KOPT-K1 (cell line): ENCODE measurements around the gene TMEM255A.
A peak's percentile ranks its signal among the peaks of the same experiment; 100 is the strongest.

Source experiments
- H3K27ac ChIP-seq: fragments of 200-600 bp; sonication (generic); 2 replicates; pipeline ENCODE4 v1.5.1; 2016; ENCODE audit warnings: antibody characterized with exemption, mild to moderate bottlenecking, low read depth, low read length; ENCODE audit not compliant: poor library complexity, severe bottlenecking
- H3K36me3 ChIP-seq: fragments of 200-600 bp; sonication (generic); 2 replicates; pipeline ENCODE4 v1.5.1; 2017; ENCODE audit warnings: antibody characterized with exemption, mild to moderate bottlenecking, low read length, moderate library complexity; ENCODE audit not compliant: insufficient read depth
- H3K9me3 ChIP-seq: fragments of 200-600 bp; sonication (generic); 2 replicates; pipeline ENCODE4 v1.5.1; 2017; ENCODE audit warnings: antibody characterized with exemption, low read length, mild to moderate bottlenecking; ENCODE audit not compliant: insufficient read depth, poor library complexity, severe bottlenecking

The TMEM255A gene

GRCh38 chrX:120262859-120263708 is 48.2 kb downstream of the TMEM255A start:
- H3K27ac ChIP-seq: no peak overlapping the region
- H3K9me3 ChIP-seq: no peaks in the 10 kb centered on the region
- H3K36me3 ChIP-seq: peaks cover 5% of the 10 kb centered on the region

GRCh38 chrX:120260369-120260768 is 50.9 kb downstream of the TMEM255A start:
- Histone ChIP-seq H3K36me3 (peaks cover 28% of the 10 kb centered on the region), H3K9me3 (no peaks in the 10 kb centered on the region)

GRCh38 chrX:120253784-120254183 is 57.5 kb downstream of the TMEM255A start:
- Histone ChIP-seq H3K36me3 (peaks cover 54% of the 10 kb centered on the region), H3K27ac (no peak overlapping the region), H3K9me3 (no peaks in the 10 kb centered on the region)

More at GRCh38 chrX:120260369-120260768, 50.9 kb downstream of the TMEM255A start:
- no peak overlapping the region for H3K27ac ChIP-seq

GRCh38 chrX:120251471-120252011 is 59.7 kb downstream of the TMEM255A start:
- Histone ChIP-seq H3K9me3 (no peaks in the 10 kb centered on the region), H3K27ac (peak overlapping the region; percentile 89)

GRCh38 chrX:120250522-120251271 is 60.6 kb downstream of the TMEM255A start, which contains the start of gene ZBTB33:
Gene ZBTB33, plus strand, starts transcription at chrX:120250812. Its CDS starts 2,604 bp downstream, at chrX:120253416.
- Histone ChIP-seq H3K36me3 (peaks cover 28% of the 10 kb centered on the region), H3K27ac (peak within 1 kb of the TSS; percentile 89), H3K9me3 (no peaks in the 10 kb centered on the region)

More at GRCh38 chrX:120251471-120252011, 59.7 kb downstream of the TMEM255A start:
- H3K36me3 ChIP-seq: peaks cover 37% of the 10 kb centered on the region

- H3K9me3 ChIP-seq: no peaks in the 10 kb centered on the region
- peak overlapping the region; percentile 71 for H3K27ac ChIP-seq
- 0 out of 2 replicates have a peak, but pooled peaks cover under 1% of the 10 kb centered on the region for H3K36me3 ChIP-seq
These were observed 66.3 kb downstream of the TMEM255A start for GRCh38 chrX:120244735-120245498.

- Histone ChIP-seq H3K36me3 (peaks cover 6% of the 10 kb centered on the region; the same call in 1 of the 2 replicates), H3K27ac (peak overlapping the region; percentile 71), H3K9me3 (no peaks in the 10 kb centered on the region)
These were observed 66.9 kb downstream of the TMEM255A start for GRCh38 chrX:120244395-120244734.

GRCh38 chrX:120242813-120243212 is 68.4 kb downstream of the TMEM255A start:
- Histone ChIP-seq H3K36me3 (peaks cover 13% of the 10 kb centered on the region; the same call in 1 of the 2 replicates), H3K9me3 (no peaks in the 10 kb centered on the region), H3K27ac (no peak overlapping the region)

GRCh38 chrX:120238933-120239332 is 72.3 kb downstream of the TMEM255A start:
- Histone ChIP-seq H3K36me3 (peaks cover 24% of the 10 kb centered on the region), H3K27ac (no peak overlapping the region), H3K9me3 (no peaks in the 10 kb centered on the region)

- Histone ChIP-seq H3K36me3 (peaks cover 24% of the 10 kb centered on the region), H3K27ac (no peak overlapping the region), H3K9me3 (peaks cover 6% of the 10 kb centered on the region)
These were observed 74.4 kb downstream of the TMEM255A start for GRCh38 chrX:120236687-120237479.

- peaks cover 14% of the 10 kb centered on the region for H3K9me3 ChIP-seq
- no peak overlapping the region for H3K27ac ChIP-seq
- peaks cover 24% of the 10 kb centered on the region for H3K36me3 ChIP-seq
These were observed 76.0 kb downstream of the TMEM255A start for GRCh38 chrX:120235284-120235683.

- Histone ChIP-seq H3K9me3 (peaks cover 14% of the 10 kb centered on the region), H3K36me3 (no peaks in the 10 kb centered on the region), H3K27ac (no peak overlapping the region)
These were observed 82.9 kb downstream of the TMEM255A start for GRCh38 chrX:120228187-120228908.

GRCh38 chrX:120224388-120224787 is 86.9 kb downstream of the TMEM255A start:
- Histone ChIP-seq H3K36me3 (no peaks in the 10 kb centered on the region), H3K27ac (no peak overlapping the region), H3K9me3 (no peaks in the 10 kb centered on the region)
